GM19099 (cell line): Measurements from ENCODE around the gene EFNB2.

Experiments used
- POLR2A ChIP-seq: IDR thresholded peaks from 3 replicates; pipeline ENCODE4 v1.6.1; 2011; ENCODE audit warnings: low read depth; ENCODE audit not compliant: insufficient read length; ENCODE audit errors: extremely low read depth

The EFNB2 gene

DNA sequence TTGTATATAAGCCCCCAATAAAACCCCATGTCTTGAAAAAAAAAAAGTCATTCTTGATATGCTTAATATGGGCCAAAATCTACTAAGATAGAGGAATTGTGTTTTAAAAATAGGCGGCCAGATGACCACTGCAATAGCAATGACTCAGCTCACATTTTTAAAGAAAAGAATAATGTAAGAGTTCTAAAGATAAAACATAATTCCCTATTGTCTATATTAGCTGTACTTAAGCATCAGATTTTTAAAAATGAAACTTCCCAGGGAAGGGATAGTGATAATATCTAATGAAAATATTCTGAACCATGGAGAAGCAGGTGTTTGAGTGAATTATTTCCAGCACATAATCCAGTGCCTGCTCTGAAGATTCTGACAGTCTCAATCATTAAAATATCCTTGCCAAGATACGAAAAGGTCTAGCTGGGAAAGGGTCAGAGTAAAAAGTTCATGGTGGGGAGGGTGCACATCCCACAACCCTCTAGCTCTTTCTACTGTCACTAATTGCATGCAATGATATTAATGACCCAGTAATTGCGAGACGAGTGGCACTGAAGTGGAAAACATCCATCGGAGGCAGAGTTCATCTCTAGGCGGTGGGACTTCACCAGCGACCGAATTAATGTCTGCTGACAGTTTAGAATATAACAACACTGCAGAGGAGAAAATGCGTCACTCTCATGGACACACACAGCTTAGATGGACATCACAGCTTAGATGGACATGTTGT is 31.6 kb downstream of the EFNB2 start:
- no peak for TF ChIP-seq POLR2A

DNA sequence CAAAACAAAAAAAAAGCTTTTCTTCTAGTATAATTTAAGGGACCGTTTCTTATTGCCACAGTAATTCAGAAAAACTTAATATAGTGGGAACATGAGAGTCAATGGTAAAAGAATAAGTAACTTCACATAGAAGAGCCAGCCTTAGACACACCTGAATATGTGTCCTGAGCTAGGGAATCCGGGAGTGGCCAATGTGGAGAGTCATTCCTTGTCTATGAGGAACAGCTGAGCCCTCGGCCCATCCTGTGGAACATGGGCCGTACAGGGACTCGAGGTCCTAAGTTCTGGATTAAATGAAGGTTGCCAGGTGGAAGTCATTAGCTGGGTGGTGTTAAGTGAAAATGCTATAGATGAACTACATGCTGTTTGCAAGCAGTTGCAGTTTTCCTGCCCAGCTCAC is 32.2 kb downstream of the EFNB2 start:
- TF ChIP-seq POLR2A: no peak

DNA sequence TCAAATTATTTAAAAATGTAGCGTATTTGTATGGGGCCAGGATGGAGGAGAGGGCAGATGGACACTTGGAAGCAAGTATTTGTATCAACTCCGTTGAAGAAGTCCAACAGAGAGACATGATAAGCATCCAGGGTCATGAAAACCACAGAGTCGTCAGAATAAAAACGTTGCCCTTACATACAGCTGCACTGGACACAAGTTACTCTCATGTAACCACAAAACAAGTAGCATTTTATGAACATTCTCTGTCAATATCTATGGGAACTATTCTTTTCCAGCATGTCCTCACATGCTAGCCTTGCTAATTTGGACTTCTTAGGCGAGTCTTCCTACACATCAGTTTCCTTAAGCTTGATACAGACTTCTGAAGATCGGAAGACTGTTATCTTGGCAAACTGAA is 35.0 kb downstream of the EFNB2 start:
- TF ChIP-seq POLR2A: no peak

DNA sequence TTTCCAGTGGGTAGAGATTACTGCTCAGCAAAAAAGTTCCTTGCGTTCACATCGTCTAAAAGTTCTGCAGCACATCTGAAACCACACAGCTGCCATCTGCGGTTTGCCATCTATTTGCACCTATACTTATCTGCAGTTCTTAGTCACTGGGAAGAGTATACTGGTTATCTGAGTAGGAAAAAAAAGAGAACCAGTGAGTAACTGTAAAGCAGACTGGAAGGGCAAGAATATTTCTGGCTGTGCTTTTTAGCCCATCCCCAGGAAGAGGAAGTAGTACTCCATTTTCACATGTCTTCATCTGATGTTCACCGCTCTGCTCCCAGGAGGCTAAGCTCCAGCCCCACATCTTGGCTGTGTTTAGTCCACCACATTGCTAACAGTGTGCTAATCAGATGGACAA is 35.6 kb downstream of the EFNB2 start:
- no peak for TF ChIP-seq POLR2A

DNA sequence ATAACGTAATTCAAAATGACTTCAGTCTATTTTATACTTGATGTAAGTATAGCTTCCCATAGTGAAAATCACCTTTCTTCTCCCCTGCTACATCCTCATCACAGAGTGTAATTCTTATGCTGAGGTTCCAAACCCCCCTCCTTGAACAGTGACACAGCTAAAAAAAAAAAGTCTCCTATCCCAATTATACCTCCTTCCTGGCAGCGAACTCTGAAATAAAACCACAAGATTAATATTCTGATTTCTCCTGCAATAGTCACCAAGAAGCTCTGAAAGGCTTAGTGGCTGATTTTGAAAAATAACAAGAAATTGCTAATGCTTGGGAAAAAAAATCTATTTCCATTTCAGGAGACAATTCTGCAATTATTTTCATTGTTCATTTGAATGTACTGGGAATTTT is 36.3 kb downstream of the EFNB2 start:
- no peak for TF ChIP-seq POLR2A

DNA sequence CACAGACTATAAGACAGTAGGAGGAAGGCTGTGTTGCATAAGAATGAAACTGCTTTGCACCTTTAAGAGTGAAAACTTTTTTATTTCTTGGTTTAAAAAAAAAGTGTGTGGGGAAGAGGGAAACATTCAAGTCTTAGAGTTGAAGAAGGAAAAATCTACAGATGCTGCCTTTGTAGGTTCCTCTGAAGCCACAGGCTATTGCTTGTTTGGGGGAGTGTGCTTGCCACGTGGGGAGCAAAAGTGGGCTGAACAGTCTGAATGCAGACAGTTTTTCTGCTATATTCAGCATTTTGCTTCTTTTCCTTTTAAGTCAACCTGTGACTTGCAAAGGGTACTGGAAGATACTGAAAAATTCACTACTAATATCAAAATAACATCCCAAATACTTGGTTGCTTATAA is 36.9 kb downstream of the EFNB2 start:
- TF ChIP-seq POLR2A: no peak

DNA sequence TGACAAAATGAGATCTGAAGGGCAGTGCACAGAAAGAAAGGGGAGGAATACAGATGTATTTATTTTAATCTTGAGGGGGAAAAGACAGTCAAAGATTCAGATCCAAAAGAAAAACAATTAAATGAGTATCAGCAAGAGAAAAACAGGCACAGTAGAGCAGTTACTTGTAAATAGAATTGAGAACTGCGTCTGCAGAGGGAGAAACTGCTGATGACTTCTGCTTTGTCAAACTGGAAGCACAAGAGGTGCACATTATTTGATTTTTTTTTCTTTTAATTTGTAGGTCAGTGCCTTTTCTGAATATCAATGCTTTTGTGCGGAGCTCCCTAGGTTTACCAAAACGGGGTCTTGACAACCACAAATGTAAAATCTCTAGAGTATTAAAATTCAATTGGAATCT is 37.3 kb downstream of the EFNB2 start:
- TF ChIP-seq POLR2A: no peak

DNA sequence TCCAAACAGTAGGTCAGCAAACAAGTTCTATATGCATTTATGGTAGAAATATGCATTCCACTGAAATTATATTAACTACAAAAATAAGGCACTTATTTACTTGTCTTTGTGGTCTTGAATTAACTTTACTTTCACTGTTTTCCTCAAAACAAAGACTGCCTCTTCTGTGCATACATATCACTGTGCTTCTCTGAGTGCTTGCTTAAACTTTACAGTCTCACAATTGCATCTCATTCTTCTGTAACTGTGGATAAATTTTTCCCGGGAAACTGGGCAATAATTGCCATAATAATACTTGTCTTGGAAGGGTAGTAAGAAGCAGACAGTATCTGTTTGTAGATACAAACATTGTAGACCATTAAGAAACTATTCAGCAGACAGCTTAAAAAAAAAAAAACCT is 38.4 kb downstream of the EFNB2 start:
- TF ChIP-seq POLR2A: no peak

DNA sequence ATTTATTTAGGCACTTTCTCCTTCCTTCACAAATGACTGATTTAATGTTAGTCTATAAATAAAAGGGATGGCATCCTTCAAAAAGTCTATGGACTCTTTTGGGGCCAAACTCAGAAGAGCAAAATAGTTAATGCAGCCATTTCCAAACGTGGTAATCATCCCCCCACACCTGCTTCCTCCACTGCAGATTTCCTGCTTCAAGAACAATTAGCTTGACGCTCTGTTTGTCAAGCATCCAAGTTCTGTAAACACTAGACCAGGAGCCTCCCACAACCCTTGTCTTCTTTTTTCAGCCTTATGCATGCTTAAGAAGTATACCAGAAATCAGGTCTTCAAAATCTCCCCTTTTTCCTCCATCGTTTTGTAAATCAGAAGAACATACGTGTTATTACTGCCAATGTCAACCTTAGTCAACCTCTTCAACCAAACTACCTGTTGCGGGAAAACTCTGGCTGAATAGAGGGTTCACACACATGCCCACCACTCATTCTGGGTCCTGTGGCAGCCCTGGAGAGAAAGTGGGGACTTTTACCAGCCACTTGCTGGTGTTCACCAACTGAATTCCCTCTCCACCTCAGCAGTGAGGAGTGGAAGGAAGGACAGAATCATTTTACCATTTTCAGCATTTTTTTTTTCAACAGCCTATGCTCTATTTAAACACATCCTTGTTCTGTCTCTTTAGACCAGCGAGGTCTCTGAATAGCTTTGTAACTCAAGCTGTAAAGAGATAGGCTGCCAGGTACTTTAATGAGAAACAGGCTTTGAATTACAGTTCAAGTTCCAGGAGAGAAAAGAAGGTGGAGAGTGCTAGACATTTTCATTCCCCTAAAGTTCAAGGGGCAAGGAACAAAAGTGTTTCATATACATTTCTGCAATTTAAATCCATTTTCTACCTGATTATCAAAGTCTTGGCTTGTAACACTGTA is 39.1 kb downstream of the EFNB2 start:
- TF ChIP-seq POLR2A: no peak

DNA sequence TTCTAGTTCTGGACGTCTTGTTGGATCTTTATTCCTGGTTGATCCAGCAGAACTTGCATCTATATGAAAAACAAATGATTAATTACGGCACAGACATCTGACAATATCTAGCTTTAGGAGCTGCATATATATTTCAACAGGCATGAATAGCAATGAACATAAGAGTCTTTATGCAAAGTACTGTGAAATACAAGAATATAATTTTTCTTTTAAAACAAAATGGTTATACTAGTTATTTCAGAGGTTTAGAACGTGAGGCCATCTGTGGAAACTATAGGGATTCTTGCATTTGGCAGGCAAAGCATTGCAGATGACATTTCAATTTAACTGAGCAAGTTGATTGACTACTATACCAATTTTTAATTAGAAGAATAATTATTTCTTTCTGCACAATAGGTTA is 40.5 kb downstream of the EFNB2 start:
- TF ChIP-seq POLR2A: no peak

DNA sequence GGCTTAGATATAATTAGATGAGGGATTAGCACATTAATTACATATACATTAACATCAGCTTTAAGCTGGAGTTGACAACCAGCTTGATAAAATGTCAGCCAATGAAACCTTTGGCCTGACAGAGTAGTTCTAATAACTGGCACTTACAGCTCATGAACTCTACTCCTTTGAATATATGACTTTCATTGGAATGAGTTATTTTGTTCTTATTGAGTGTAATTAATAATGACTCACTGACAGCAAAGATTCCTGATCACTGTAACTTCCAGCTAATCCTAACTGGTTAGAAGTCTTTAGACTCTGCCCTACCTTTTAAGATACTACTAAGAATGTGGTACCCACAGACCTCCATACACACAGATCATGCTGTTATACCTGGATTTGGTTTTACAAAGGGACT is 41.0 kb downstream of the EFNB2 start:
- TF ChIP-seq POLR2A: no peak

DNA sequence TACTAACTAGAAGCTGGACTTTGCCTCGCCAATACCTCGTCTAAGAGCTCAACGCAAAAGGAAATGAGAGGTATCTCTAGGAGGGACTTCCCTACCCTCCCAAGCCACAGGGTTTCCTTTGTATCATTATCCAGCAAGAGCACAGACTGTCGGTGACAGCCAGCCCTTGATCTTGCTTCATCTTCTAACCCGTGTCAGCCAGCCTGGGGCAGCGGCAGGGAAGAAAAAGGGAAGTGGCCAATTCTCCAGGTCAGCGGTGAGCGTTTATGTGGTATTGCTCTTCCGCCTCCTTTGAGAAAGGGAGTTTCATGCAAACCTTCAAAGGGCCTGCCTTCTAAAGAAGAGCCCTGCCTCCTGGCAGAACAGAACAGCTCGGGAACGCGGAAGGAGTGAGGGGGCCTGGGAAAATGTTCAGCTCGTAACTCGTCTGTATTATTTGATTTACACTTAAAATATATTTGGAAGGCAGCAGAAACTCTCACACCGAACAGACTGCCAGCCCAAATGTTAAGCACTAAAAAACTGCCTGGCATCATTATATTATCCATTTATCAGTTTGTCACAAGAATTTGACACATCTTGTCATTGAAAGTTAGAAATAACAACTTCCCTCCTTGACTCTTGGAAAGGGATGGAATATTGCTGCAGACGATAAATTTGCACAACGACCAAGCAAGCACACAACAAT is 41.8 kb downstream of the EFNB2 start:
- no peak for TF ChIP-seq POLR2A

DNA sequence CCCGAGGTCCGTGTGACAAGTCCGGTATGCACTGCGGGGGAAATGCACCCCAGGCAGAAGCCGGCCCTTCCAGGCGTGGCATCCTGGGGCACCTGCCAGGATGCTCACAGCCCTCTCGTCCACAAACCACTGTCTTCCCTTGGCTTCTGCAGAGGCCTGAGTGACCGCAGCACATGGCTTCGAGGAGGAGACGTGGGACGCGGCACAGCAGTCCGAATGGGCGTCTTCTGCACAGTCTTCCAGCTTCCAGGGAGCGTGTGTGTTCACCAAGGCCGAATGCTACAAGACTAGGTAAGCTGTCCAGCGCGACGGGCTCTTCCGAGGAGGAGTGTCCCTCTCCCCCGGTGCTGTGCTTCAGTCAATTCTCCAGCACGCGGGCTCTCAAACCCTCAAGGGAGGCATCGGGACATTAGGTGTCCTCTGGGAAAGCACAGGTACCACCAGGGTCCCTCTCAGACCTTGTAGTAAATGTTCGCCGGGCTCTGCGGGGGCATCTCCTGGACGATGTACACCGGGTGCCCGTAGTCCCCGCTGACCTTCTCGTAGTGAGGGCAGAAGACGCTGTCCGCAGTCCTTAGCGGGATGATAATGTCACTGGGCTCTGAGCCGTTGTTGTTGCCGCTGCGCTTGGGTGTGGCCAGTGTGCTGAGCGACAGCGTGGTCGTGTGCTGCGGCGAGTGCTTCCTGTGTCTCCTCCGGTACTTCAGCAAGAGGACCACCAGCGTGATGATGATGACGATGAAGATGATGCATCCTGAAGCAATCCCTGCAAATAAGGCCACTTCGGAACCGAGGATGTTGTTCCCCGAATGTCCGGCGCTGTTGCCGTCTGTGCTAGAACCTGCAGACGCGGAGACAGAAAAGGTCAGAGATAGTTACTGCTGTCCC is 42.6 kb downstream of the EFNB2 start:
- no peak for TF ChIP-seq POLR2A

DNA sequence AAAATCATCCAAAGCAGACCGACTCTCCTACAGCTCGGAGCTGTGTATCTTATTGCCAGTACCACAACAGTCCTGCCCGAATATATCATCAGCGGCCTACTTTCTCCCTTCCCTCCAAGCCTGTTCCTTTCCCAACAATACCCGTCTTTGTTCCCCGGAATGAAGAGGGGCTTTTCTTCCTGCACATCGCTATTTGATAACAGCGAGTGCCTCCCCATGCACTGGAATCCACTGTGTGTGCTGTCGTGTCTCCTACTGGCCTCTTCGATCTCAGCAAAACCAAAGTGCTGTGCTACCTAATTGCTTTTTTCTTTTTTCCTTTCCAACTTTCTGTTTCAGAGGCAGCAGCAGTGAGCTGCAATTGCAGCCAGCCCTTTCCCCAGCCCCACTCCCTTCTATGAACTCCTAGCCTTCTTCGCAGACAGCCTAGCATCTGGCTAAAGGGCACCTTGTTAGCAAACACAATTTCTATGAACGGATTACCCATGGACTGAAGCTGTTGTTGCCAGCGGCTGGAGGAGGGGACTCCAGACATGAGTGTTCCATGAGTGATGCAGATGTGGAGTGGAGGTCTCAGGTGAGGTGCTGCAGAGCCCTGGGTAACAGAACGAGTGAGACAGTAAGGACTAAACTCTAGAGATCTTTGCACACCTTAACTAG is 43.4 kb downstream of the EFNB2 start:
- no peak for TF ChIP-seq POLR2A
